NCI-H2196 treated with DMSO at 0.1 percent for 48 hours (cell line): ENCODE results near the gene ABCB8.
A peak's percentile ranks its signal among the peaks of the same experiment; 100 is the strongest.
"Not testable (repeated sequence)": the region's sequence is repeated elsewhere in the genome, so short reads cannot be mapped to it uniquely, and the experiment has no call there.

Experiments
- DNase-seq: peaks from one replicate; lab custom pipeline; 2025; ENCODE audit not compliant: unreplicated experiment; lab: John Stamatoyannopoulos, UW

The ABCB8 gene

DNA sequence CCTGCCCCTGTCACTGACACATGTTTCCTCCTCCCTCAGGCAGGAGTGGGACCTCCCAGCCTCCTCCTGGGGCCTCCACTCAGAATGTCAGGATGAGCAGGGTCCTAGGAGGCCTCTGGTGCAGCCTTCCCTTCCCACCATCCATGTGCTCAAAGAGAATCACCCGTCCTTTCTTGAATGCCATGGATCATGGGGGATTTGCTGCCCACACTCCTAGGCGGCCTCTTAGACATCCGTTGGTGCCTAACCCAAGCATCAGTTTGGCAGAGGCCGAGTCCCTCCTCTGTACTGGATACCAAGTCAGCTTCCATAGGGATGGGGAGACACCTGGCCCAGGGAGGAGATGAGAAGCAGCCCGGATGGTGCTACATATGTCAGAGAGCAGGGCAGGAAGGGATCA is 30.4 kb upstream of the ABCB8 start:
- no peak for DNase-seq

DNA sequence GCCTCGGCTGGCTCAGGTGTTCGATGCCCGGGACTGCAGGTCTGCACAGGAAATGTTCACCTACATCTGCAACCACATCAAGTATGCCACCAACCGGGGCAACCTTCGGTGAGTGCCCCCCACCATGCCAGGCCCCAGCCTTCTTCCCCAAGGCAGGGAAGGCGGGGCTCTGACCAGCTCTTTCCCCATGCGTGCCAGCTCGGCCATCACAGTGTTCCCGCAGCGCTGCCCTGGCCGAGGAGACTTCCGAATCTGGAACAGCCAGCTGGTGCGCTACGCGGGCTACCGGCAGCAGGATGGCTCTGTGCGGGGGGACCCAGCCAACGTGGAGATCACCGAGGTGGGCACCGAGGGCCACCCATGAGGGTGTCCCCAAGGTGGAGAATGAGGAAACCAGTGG is 29.9 kb upstream of the ABCB8 start:
- DNase-seq, result no peak

DNA sequence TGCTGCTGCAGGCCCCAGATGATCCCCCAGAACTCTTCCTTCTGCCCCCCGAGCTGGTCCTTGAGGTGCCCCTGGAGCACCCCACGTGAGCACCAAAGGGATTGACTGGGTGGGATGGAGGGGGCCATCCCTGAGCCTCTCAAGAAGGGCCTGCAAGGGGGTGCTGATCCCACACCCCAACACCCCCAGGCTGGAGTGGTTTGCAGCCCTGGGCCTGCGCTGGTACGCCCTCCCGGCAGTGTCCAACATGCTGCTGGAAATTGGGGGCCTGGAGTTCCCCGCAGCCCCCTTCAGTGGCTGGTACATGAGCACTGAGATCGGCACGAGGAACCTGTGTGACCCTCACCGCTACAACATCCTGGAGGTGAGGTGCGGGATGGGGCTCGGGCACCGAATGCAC is 29.2 kb upstream of the ABCB8 start:
- no peak for DNase-seq

DNA sequence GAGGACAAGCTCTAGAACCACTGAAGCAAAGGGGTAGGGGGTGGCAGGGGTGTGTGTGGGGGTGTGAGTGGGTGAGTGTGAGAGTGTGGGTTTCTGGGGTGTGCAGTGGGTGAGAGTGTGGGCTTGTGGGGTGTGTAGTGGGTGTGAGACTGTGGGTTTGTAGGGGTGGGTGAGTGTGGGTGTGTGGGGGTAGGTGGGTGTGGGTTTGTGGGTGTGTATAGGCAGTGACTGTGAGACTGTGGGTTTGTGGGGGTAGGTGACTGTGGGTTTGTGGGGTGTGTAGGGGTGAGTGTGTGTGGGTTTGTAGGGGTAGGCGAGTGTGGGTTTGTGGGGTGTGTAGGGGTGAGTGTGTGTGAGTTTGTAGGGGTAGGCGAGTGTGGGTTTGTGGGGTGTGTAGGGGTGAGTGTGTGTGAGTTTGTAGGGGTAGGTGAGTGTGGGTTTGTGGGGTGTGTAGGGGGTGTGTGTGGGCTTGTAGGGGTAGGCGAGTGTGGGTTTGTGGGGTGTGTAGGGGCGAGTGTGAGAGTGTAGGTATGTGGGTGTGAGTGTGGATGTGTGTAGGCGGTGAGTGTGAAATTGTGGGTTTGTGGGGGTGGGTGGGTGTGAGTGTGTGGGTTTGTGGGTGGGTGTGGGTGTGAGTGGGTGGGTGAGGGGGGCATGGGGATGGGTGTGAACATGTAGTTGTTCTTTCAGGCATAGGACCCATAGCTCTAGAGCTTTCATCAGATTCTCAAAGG is 28.6 kb upstream of the ABCB8 start:
- DNase-seq, result no peak

DNA sequence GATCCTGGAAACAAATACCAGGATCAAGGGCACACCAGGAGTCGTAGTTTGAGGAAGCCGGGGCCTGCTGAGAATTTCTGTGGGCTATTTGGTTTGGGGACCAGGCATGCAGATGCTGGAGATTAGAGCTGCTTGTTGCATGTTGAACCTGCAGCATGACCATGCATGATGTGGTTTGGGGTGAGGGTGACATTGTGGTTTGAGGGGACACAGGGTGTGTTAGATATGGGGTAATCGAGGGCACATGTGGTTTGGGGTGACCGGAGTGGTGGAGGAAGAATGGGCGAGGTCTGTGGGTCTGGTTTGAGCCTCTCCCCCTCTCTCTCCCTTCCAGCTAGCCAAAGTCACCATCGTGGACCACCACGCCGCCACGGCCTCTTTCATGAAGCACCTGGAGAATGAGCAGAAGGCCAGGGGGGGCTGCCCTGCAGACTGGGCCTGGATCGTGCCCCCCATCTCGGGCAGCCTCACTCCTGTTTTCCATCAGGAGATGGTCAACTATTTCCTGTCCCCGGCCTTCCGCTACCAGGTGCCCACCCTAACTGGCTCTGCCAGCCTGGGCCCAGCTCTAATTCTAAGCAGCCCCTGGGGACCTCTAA is 27.3 kb upstream of the ABCB8 start:
- DNase-seq, result no peak

DNA sequence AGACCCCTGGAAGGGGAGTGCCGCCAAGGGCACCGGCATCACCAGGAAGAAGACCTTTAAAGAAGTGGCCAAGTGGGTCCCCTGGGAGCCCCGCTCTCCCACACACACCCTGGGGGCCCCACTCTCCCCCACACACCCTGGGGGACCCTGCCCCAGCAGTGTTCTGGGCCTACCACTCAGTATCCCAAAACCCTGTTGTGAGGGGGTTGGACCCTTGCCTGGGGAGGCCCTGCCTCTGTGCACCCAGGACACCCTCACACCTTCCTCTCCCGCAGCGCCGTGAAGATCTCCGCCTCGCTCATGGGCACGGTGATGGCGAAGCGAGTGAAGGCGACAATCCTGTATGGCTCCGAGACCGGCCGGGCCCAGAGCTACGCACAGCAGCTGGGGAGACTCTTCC is 26.7 kb upstream of the ABCB8 start:
- DNase-seq, result no peak

DNA sequence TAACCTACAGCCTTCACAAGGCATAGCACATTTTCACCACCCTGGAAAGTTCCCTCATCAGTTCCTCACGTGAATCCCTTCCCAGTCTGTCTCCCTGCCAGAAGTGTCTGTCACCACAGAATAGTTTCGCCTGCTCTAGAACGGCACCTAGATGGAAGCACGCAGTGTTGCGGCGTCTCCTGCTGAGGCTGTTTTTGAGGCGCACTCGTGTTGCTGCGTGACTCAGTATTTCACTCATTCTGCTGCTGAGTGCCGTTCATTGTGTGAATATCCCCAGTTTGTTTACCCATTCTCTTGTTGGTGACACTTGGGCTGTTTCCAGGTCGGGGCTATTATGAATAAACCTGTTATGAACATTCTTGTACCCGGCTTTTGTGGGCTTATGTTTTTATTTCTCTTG is 24.7 kb upstream of the ABCB8 start:
- DNase-seq, result peak; percentile 23

DNA sequence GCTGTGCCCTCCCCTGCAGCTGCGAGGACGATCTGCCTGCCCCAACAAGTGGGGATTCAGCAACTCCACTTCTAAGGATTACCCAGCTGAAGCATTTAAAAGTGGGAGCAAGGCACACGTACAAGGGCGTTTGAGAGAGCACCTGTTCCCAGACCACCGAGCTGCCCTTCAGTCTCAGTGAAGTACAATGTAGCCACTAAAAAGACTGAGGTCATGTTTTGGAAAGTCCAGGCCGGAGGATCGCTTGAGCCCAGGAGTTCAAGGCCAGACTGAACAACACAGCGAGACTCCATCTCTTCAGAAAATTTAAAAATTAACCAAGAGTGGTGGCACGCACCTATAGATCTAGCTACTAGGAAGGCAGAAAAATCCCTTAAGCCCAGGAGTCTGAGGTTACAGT is 22.7 kb upstream of the ABCB8 start:
- DNase-seq, result no peak

DNA sequence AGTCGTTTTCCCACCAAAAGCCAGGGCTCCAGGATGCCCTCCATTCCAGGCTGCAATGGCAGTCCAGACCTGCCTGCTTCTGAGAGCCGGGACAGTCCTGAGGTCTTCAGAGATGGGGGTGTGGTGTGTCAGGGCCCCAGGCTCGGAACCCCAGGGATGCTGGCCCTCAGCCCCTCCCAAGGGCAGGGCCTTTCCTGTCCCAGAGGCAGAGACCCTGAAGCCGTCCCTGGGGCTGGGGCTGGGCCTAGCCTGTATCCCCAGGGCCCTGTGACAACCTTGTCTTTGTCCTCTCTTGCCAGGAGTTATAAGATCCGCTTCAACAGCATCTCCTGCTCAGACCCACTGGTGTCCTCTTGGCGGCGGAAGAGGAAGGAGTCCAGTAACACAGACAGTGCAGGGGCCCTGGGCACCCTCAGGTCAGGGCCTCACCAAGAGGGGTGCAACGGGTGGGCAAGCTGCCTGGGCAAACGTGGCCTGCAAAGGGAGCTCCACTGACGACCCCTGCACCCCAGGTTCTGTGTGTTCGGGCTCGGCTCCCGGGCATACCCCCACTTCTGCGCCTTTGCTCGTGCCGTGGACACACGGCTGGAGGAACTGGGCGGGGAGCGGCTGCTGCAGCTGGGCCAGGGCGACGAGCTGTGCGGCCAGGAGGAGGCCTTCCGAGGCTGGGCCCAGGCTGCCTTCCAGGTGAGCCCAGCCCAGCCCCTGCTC is 21.5 kb upstream of the ABCB8 start:
- no peak for DNase-seq

DNA sequence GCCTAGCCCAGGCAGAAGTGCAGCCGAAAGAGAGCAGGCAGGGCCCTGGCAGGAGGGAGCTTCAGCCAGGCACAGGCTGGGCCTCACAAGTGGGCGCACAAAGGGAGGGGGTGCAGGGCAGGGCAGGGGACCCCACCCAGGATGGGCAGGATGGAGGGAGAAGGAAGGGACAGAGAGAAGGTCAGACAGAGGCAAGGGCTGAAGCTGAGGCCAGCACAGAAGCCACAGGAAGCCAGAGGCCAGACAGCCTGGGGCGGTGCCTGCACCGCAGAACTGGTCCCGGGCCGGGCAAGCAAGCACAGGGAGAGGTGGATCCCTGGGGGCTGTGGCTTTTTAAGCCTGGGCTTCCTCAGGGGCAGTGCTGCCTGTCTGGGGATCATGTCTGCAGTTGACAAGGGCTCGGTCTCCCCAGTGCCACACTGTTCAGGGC is 20.8 kb upstream of the ABCB8 start:
- DNase-seq, result no peak

DNA sequence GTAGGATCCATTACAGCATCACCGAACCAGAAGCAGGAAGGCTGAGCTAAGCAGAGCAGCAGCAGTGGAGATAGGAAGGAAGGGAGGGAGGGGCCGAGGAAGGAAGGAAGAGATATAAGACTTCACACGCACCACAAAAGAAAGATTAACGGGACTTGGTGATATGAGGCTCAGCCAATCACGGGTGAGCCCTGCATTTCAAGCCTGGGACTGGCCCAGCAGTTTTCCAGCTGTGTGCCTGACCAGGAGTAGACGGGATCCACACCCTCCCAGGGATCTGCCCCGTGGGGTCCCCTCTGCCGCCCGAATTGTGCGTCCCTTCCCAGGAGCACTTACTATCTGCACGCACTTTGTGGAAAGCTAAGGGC is 20.1 kb upstream of the ABCB8 start:
- DNase-seq, result no peak

DNA sequence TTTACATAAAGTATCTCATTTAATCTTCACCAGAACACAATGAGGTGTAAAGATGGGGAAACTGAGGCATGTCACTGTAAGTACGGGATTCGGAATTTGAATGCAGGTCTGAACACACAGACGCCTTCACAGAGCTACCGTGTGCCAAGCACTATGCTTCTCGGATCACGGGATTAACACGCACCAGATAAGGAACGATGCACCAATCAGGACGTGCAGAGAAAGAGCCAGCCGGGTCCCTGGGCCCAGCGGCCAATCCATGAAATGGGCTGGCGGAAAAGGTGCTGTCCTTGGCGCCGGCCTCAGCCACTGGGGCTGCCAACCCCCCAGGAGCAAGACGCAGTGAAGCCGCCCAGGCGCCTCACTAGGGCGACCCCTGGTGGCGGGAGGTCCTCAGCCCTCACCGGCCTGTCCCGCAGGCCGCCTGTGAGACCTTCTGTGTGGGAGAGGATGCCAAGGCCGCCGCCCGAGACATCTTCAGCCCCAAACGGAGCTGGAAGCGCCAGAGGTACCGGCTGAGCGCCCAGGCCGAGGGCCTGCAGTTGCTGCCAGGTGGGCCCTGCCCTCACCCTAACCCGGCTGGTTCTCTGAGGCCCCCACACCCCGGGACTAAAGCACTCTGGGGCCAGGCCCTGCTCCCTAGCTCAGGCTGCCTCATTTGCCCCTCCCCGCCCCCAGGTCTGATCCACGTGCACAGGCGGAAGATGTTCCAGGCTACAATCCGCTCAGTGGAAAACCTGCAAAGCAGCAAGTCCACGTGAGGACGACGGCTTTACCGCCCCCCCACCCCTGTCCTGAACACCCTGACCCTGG is 19.5 kb upstream of the ABCB8 start:
- DNase-seq, result no peak

DNA sequence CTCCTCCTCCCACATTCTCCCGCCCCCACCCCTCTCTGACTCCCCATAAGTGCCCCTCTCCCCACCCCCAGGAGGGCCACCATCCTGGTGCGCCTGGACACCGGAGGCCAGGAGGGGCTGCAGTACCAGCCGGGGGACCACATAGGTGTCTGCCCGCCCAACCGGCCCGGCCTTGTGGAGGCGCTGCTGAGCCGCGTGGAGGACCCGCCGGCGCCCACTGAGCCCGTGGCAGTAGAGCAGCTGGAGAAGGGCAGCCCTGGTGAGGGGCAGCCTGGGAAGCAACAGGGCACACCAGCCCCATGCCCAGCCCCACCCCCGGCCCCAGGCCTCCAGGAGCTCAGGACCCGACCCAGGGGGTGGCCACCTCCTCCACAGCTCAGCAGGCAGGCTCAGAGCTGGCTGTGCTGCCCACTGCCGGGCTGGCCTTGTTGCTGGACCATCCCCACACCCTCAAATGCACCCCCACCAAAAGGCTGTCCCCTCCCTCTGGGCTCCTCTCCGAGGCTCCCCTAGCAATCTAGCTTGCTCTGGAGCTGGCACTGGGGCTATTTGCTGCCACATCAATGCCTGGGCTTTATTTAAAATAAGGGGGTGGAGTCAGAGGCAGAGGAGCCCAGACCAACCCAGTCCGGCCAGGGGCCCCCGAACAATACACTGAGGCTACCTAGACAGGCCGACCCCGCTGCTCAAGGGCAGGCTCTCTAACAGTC is 18.8 kb upstream of the ABCB8 start:
- no peak for DNase-seq

DNA sequence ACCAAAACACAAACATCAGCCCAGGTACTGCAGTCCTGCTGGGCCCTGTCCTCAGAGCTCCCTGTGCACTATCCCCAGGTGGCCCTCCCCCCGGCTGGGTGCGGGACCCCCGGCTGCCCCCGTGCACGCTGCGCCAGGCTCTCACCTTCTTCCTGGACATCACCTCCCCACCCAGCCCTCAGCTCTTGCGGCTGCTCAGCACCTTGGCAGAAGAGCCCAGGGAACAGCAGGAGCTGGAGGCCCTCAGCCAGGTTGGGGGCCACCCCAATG is 18.3 kb upstream of the ABCB8 start:
- no peak for DNase-seq

DNA sequence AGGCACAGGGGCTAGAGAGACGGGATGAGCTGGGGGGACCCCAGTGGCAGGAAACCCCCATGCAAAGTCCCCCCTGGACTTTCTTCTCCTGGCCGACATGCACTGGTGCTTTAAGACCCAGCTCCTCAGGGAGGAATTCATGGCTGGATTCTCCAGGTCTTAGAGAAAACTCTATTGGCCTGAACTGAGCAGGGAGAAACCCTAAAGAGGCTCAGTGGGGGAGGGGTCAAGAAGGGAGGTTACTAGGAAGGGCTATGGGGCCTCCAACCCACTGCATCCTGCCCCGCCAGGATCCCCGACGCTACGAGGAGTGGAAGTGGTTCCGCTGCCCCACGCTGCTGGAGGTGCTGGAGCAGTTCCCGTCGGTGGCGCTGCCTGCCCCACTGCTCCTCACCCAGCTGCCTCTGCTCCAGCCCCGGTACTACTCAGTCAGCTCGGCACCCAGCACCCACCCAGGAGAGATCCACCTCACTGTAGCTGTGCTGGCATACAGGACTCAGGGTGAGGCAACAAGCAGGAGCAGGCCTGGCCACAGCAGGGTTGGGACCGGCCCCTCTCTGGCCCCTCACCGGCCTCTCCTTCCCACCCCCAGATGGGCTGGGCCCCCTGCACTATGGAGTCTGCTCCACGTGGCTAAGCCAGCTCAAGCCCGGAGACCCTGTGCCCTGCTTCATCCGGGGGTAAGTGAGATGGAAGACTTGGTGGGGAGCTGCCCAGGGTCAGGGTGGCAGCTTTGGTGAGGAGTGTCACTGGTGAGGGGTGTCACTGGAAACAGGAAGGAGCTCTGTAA is 17.7 kb upstream of the ABCB8 start:
- no peak for DNase-seq

DNA sequence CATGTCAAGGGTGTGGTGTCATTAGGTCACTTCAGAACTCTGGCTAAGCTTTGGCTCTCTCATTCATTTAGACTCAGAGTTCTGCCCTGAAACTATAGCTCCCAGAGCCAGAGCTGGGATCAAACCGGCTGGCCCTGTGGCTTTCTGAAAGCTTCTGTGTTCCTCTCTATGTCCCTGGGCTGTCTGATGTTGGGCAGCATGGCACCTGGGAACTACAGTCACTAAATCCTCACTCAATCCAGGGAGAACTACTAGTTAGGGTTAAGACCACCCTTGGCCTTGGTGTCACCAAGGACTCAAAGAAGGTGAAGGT is 17.2 kb upstream of the ABCB8 start:
- no peak for DNase-seq

DNA sequence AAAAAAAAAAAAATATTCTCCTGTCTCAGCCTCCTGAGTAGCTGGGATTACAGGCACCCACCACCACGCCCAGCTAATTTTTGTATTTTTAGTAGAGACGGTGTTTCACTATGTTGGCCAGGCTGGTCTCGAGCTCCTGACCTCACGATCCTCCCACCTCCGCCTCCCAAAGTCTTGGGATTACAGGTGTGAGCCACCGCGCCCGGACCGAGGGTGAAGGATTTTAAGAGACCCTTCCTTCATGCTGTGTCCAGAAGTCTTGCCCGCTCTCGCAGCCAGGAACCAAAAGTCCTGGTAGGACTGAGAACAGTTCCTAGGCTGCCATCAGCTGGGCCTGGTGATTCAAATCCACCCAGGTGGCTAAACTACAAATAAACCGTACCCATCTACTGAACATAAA is 16.6 kb upstream of the ABCB8 start:
- DNase-seq, result not testable (repeated sequence)

DNA sequence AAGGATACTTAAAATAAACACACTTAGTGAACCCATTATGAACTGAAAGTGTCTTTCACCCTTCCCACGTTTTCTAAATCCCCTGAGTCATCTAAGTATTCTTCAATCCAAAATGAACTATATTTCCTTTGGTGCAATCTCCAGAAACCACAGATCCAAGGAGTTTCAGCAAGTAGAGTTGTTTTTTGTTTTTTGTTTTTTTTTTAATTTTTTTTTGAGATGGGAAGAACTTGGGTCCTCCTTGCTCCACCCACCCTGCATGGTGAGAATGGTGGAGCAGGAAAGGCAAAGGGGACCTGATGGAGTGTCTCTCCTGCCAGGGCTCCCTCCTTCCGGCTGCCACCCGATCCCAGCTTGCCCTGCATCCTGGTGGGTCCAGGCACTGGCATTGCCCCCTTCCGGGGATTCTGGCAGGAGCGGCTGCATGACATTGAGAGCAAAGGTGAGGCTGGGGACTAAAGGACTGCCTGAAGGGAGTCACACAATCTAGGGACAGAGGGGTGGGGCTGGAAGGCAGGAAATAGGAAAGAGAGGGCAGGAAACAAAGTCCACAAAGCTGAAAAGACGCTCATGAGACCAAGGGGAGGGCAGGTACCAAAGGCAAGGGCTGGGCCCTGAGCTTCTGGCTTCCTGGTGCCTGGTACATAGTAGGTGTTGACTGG is 16.1 kb upstream of the ABCB8 start:
- no peak for DNase-seq

DNA sequence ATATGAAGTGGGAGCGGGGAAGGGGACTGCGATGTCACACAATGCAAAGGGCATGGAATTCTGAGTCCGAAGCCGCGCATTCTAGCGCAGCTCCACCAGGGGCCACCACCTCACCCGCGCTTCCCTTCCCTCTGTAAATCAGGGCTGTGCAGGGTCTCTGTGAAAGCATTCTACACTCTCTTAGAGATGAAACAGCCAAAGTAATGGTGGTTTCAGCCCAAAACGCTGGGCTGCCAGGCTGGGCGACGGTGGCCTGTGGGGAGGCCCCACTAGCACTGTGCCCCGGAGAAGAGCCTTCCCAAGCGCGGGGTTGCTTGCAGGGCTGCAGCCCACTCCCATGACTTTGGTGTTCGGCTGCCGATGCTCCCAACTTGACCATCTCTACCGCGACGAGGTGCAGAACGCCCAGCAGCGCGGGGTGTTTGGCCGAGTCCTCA is 15.3 kb upstream of the ABCB8 start:
- no peak for DNase-seq

DNA sequence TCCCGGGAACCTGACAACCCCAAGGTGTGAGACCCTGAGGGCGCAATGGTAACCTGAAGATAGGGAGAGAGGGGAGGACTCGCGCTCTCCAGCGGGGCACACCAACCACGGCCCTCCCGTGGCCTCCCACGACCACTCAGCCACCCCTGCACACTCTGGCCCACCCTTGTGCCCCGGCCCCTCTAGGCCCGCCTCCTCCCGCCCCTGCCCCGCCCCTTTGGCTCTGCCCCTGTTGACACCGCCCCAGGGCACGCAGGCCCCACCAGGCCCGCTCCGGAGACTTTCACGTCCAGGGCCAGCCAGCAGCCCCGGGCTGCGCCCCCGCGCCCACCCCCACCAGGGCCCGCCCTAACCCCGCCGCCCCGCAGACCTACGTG is 14.9 kb upstream of the ABCB8 start:
- no peak for DNase-seq
